GM12864 (cell line): ENCODE measurements around the gene ARHGEF11.

Source experiments
- DNase-seq: peaks from one replicate; pipeline ENCODE4 v3.0.0-alpha.2; 2011; ENCODE audit warnings: low read depth
- H3K4me3 ChIP-seq: 2 replicates; pipeline ENCODE4 v1.5.1; 2011; ENCODE audit warnings: mild to moderate bottlenecking, low read depth, low read length, control low read depth
- CTCF ChIP-seq: IDR thresholded peaks from 2 replicates; pipeline ENCODE4 v1.5.1; 2011; ENCODE audit warnings: low read depth, mild to moderate bottlenecking, moderate library complexity, low read length, control low read depth, inconsistent platforms; ENCODE audit errors: missing control alignments

Gene ARHGEF11

GRCh38 chr1:156910309-156910782 lies 135.2 kb downstream of the ARHGEF11 start:
- no peak overlapping the region for H3K4me3 ChIP-seq
- DNase-seq: no peak
- TF ChIP-seq CTCF: peak; percentile 88

GRCh38 chr1:156909671-156910070 lies 135.9 kb downstream of the ARHGEF11 start:
- no peak for DNase-seq
- no peak for TF ChIP-seq CTCF

GRCh38 chr1:156908955-156909354 lies 136.6 kb downstream of the ARHGEF11 start:
- DNase-seq: no peak
- H3K4me3 ChIP-seq: no peak overlapping the region
- TF ChIP-seq CTCF: no peak

More at GRCh38 chr1:156909671-156910070, 135.9 kb downstream of the ARHGEF11 start:
- no peak overlapping the region for H3K4me3 ChIP-seq

GRCh38 chr1:156908541-156908940 lies 137.0 kb downstream of the ARHGEF11 start:
- no peak overlapping the region for H3K4me3 ChIP-seq
- no peak for TF ChIP-seq CTCF
- DNase-seq: no peak

GRCh38 chr1:156906206-156906906 lies 139.2 kb downstream of the ARHGEF11 start:
- DNase-seq: no peak
- H3K4me3 ChIP-seq: no peak overlapping the region
- TF ChIP-seq CTCF: no peak

- DNase-seq: no peak
- no peak overlapping the region for H3K4me3 ChIP-seq
- TF ChIP-seq CTCF: no peak
Measured at GRCh38 chr1:156905651-156906050, 139.9 kb downstream of the ARHGEF11 start.

GRCh38 chr1:156905176-156905575 lies 140.4 kb downstream of the ARHGEF11 start:
- no peak for TF ChIP-seq CTCF
- DNase-seq: no peak
- no peak overlapping the region for H3K4me3 ChIP-seq
